Stimulated activated CD4-positive, alpha-beta T cell treated with anti-CD3 and anti-CD28 coated beads, Interleukin-1b, Interleukin-23, amount 100 ng/mL, for 4 hours (primary cell): ENCODE measurements around the gene PLD1.

Experiments
- DNase-seq, 2 donors: peaks; one replicate each; pipeline ENCODE4 v3.0.0-alpha.2; 2020; ENCODE audit warnings: low read depth in 2 of 2

Gene PLD1

GRCh38 chr3:171745577-171746319 is 64.5 kb downstream of the PLD1 start:
- DNase-seq = no peak

GRCh38 chr3:171744158-171744741 is 66.0 kb downstream of the PLD1 start:
- no peak for DNase-seq

- DNase-seq = no peak
Measured at GRCh38 chr3:171743327-171744157, 66.7 kb downstream of the PLD1 start.

- no peak for DNase-seq
Measured at GRCh38 chr3:171741377-171741776, 68.9 kb downstream of the PLD1 start.

GRCh38 chr3:171736556-171736955 is 73.7 kb downstream of the PLD1 start:
- no peak for DNase-seq

- no peak for DNase-seq
Measured at GRCh38 chr3:171733561-171733960, 76.7 kb downstream of the PLD1 start.

- no peak for DNase-seq
Measured at GRCh38 chr3:171732756-171733155, 77.5 kb downstream of the PLD1 start.

GRCh38 chr3:171731691-171732090 is 78.6 kb downstream of the PLD1 start:
- no peak for DNase-seq

- no peak for DNase-seq
Measured at GRCh38 chr3:171729452-171730334, 80.6 kb downstream of the PLD1 start.

GRCh38 chr3:171727288-171727687 is 83.0 kb downstream of the PLD1 start:
- no peak for DNase-seq

GRCh38 chr3:171718493-171719185 is 91.6 kb downstream of the PLD1 start:
- no peak for DNase-seq

GRCh38 chr3:171715155-171715554 is 95.1 kb downstream of the PLD1 start:
- no peak for DNase-seq

- DNase-seq = no peak
Measured at GRCh38 chr3:171712171-171712938, 97.9 kb downstream of the PLD1 start.

GRCh38 chr3:171711461-171712170 is 98.7 kb downstream of the PLD1 start:
- DNase-seq = no peak

- DNase-seq = no peak
Measured at GRCh38 chr3:171710359-171710758, 99.9 kb downstream of the PLD1 start.

- DNase-seq = no peak
Measured at GRCh38 chr3:171704814-171705213, 105.5 kb downstream of the PLD1 start.

GRCh38 chr3:171704002-171704401 is 106.3 kb downstream of the PLD1 start:
- DNase-seq = no peak

GRCh38 chr3:171703144-171703543 is 107.1 kb downstream of the PLD1 start:
- no peak for DNase-seq

GRCh38 chr3:171700653-171701052 is 109.6 kb downstream of the PLD1 start:
- DNase-seq = no peak

GRCh38 chr3:171700157-171700556 is 110.1 kb downstream of the PLD1 start:
- DNase-seq = no peak
